Measurements from ENCODE around the gene RFX8. TPM values are rescaled to one million over a fixed set of nuclear protein-coding genes. Genes with fewer than 3 reads are reported as not detected.

RFX8 gene
- total and polyA plus RNA-seq, 2 of the 4 experiments (the other 2 are of a cell fraction) = 2.9 to 5.3 TPM

GRCh38 chr2:101405351-101405899 lies 69.5 kb downstream of the RFX8 start:
- Histone ChIP-seq H3K18ac (ENCODE audit: low read depth, low read length) (no peak overlapping the region), H3K56ac (ENCODE audit: extremely low read depth, insufficient read depth, low read length) (no peak overlapping the region), H4K91ac (ENCODE audit: insufficient read depth, low read depth, low read length) (no peak overlapping the region), H2AK9ac (replicated peaks; ENCODE audit: low read depth, low read length, poor library complexity) (no peak overlapping the region), H3K4me1 (ENCODE audit: control insufficient read depth, insufficient read depth, low read length) (peaks cover 4% of the 10 kb centered on the region), H2BK15ac (ENCODE audit: low read depth, low read length) (no peak overlapping the region), H2AFZ (replicated peaks; ENCODE audit: low read length, poor library complexity) (no peak overlapping the region), H3K27ac (ENCODE audit: insufficient read depth, low read length) (no peak overlapping the region), H3K23ac (ENCODE audit: low read depth, low read length) (no peak overlapping the region), H4K8ac (ENCODE audit: low read depth in 2 of 2, low read length in 2 of 2) (no peak overlapping the region), H4K5ac (ENCODE audit: low read depth, low read length) (no peak overlapping the region), H3K4me2 (ENCODE audit: low read depth, low read length) (no peak overlapping the region), H3K9ac (ENCODE audit: low read depth, low read length) (no peak overlapping the region), H3K4ac (ENCODE audit: low read depth, low read length) (no peak overlapping the region), H3K27me3 (ENCODE audit: control insufficient read depth, insufficient read depth, low read length) (no peaks in the 10 kb centered on the region), H3K79me1 (ENCODE audit: low read depth in 1 of 2, low read length in 2 of 2) (no peaks in the 10 kb centered on the region), H2BK120ac (ENCODE audit: low read depth, low read length) (no peak overlapping the region), H2AK5ac (ENCODE audit: low read depth, low read length) (no peak overlapping the region), H2BK20ac (ENCODE audit: low read depth, low read length) (no peak overlapping the region), H2BK5ac (ENCODE audit: low read depth, low read length, poor library complexity, severe bottlenecking) (no peak overlapping the region), H3K4me3 (ENCODE audit: insufficient read depth, low read depth, low read length) (no peak overlapping the region), H3K14ac (replicated peaks; ENCODE audit: low read depth, low read length) (no peak overlapping the region), H3K9me1 (ENCODE audit: insufficient read depth, low read length) (peaks cover 7% of the 10 kb centered on the region), H3K36me3 (ENCODE audit: control insufficient read depth, insufficient read depth, low read length) (no peaks in the 10 kb centered on the region), H4K20me1 (ENCODE audit: insufficient read depth, low read length) (no peaks in the 10 kb centered on the region), H3K9me3 (ENCODE audit: control insufficient read depth, insufficient read depth, low read length) (no peaks in the 10 kb centered on the region)
- no CpG with 5 or more reads among the region's 7 CpGs for WGBS, 2 experiments (ENCODE audit: extremely low coverage in 2 of 2, insufficient read length in 1 of 2)
- dilution Hi-C loops (cut with HindIII; ENCODE audit: low sequenced_read_pairs, unreplicated experiment) = no loop called here
- TF ChIP-seq CHD1 (IDR thresholded peaks at IDR 0.05; ENCODE audit: low read depth, low read length) = no peak
- ChIA-PET POLR2A (ENCODE audit: unreplicated experiment) (no interaction called here), CTCF (no interaction called here)
- intact Hi-C loops (cut with micrococcal nuclease) = no loop called here
- in situ Hi-C loops (cut with MboI; ENCODE audit: low sequenced_read_pairs) = loop anchor here (10.0 kb wide), 1 partner anchor 429 kb away; no protein-coding TSS in a partner anchor
- DNase-seq = no peak
- ATAC-seq (ENCODE audit: low read depth) = no peak
- no TSS peak for BruUV-seq (replicated peaks)

Measured in IMR-90 (cell line).